ENCODE measurements around the gene ADAM19.

ADAM19 gene

GRCh38 chr5:157486861-157487260, 88.7 kb downstream of the ADAM19 start:
- TF ChIP-seq, protein P1, sequence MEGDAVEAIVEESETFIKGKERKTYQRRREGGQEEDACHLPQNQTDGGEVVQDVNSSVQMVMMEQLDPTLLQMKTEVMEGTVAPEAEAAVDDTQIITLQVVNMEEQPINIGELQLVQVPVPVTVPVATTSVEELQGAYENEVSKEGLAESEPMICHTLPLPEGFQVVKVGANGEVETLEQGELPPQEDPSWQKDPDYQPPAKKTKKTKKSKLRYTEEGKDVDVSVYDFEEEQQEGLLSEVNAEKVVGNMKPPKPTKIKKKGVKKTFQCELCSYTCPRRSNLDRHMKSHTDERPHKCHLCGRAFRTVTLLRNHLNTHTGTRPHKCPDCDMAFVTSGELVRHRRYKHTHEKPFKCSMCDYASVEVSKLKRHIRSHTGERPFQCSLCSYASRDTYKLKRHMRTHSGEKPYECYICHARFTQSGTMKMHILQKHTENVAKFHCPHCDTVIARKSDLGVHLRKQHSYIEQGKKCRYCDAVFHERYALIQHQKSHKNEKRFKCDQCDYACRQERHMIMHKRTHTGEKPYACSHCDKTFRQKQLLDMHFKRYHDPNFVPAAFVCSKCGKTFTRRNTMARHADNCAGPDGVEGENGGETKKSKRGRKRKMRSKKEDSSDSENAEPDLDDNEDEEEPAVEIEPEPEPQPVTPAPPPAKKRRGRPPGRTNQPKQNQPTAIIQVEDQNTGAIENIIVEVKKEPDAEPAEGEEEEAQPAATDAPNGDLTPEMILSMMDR (IDR thresholded peaks at IDR 0.05; ENCODE audit: borderline replicate concordance, extremely low read depth, low read length, poor library complexity, severe bottlenecking): no peak
- TF ChIP-seq EZH2 (IDR thresholded peaks at IDR 0.05; ENCODE audit: borderline replicate concordance, low read depth, low read length, severe bottlenecking): no peak
- Histone ChIP-seq H3K27me3 (ENCODE audit: insufficient read depth, low read length, poor library complexity) (no peaks in the 10 kb centered on the region), H3K9ac (ENCODE audit: low read depth, low read length) (no peak overlapping the region), H3K9me3 (ENCODE audit: insufficient read depth, low read length, severe bottlenecking) (no peaks in the 10 kb centered on the region), H3K4me2 (ENCODE audit: insufficient read depth, low read length) (no peak overlapping the region), H3K4me3 (ENCODE audit: low read depth in 1 of 2, low read length in 2 of 2) (no peak overlapping the region), H4K20me1 (ENCODE audit: insufficient read depth, low read length) (no peaks in the 10 kb centered on the region), H3K36me3 (ENCODE audit: insufficient read depth, low read length) (peaks cover 9% of the 10 kb centered on the region; the same call in 1 of the 2 replicates), H3K27ac (ENCODE audit: low read length) (peak overlapping the region; percentile 13; the same call in 1 of the 2 replicates), H3K79me2 (ENCODE audit: insufficient read depth, low read length) (no peaks in the 10 kb centered on the region), H2AFZ (ENCODE audit: low read depth, low read length) (no peak overlapping the region), H3K4me1 (ENCODE audit: insufficient read depth, low read length) (no peaks in the 10 kb centered on the region)
- no peak for DNase-seq
- peak; percentile 22; the same call in 1 of the 3 replicates for ATAC-seq (ENCODE audit: insufficient read depth, low read depth)

DNA sequence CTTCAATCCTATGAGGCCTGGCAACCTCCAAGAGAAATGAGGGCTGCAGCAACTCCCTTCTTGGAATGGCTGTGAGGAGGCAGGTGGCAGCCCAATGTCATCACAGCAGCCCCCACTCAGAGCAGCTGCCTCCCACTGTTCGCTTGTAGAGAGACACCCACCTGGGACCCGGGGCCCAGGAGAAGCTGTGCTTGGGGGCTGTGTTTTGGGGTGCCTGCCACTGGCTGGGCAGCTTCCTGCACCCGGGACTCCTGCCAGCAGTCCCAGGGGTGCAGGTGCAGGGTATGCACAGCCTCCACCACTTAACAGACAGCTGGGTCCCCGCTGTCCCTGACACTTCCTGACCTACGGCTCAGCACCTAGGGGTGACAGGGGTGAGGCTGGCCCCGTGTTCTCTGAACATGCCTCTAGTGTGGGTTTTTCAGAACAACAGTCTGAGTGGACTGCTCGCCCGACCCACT, 89.3 kb downstream of the ADAM19 start:
- Histone ChIP-seq H3K27ac (ENCODE audit: low read length) (0 out of 2 replicates have a peak overlapping the region, but pooled peaks have one; percentile 13), H2AFZ (ENCODE audit: low read depth, low read length) (no peak overlapping the region), H3K27me3 (ENCODE audit: insufficient read depth, low read length, poor library complexity) (no peaks in the 10 kb centered on the region), H3K9ac (ENCODE audit: low read depth, low read length) (no peak overlapping the region), H3K79me2 (ENCODE audit: insufficient read depth, low read length) (no peaks in the 10 kb centered on the region), H3K4me3 (ENCODE audit: low read depth in 1 of 2, low read length in 2 of 2) (no peak overlapping the region), H4K20me1 (ENCODE audit: insufficient read depth, low read length) (no peaks in the 10 kb centered on the region), H3K4me2 (ENCODE audit: insufficient read depth, low read length) (no peak overlapping the region), H3K4me1 (ENCODE audit: insufficient read depth, low read length) (no peaks in the 10 kb centered on the region), H3K36me3 (ENCODE audit: insufficient read depth, low read length) (peaks cover 9% of the 10 kb centered on the region; the same call in 1 of the 2 replicates), H3K9me3 (ENCODE audit: insufficient read depth, low read length, severe bottlenecking) (no peaks in the 10 kb centered on the region)
- DNase-seq (peak; percentile 12), ATAC-seq (ENCODE audit: insufficient read depth, low read depth) (peak; percentile 62)
- TF ChIP-seq, protein P1 (IDR thresholded peaks at IDR 0.05; ENCODE audit: borderline replicate concordance, extremely low read depth, low read length, poor library complexity, severe bottlenecking): no peak
- no peak for TF ChIP-seq EZH2 (IDR thresholded peaks at IDR 0.05; ENCODE audit: borderline replicate concordance, low read depth, low read length, severe bottlenecking)

DNA sequence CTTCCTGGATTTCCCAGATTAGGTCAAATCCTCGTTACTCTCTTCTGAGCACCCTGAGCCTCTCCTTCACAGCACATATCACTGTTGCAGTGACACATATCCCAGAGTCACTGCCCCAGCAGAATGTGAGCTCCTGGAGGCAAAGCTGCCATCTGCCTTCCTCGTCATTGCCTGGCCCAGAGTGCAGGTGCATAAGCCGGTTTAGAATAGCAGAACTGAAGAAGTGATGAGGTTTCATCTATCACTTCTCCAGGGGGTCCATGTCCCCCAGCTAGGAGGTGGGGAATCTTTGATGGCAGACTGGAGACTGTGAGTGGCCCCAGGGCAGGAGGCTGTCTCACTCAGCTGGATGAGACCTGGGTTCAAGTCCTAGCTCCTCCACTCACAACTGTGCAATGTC, 89.8 kb downstream of the ADAM19 start:
- H2AFZ ChIP-seq (ENCODE audit: low read depth, low read length): no peak overlapping the region

More for the DNA sequence above, 89.8 kb downstream of the ADAM19 start:
- no peak overlapping the region for H3K9ac ChIP-seq (ENCODE audit: low read depth, low read length)
- no peak overlapping the region for H3K4me3 ChIP-seq (ENCODE audit: low read depth in 1 of 2, low read length in 2 of 2)
- no peaks in the 10 kb centered on the region for H3K27me3 ChIP-seq (ENCODE audit: insufficient read depth, low read length, poor library complexity)
- H3K4me2 ChIP-seq (ENCODE audit: insufficient read depth, low read length): no peak overlapping the region
- H4K20me1 ChIP-seq (ENCODE audit: insufficient read depth, low read length): no peaks in the 10 kb centered on the region
- H3K36me3 ChIP-seq (ENCODE audit: insufficient read depth, low read length): peaks cover 12% of the 10 kb centered on the region; the same call in 1 of the 2 replicates
- no peaks in the 10 kb centered on the region for H3K4me1 ChIP-seq (ENCODE audit: insufficient read depth, low read length)
- H3K79me2 ChIP-seq (ENCODE audit: insufficient read depth, low read length): no peaks in the 10 kb centered on the region
- TF ChIP-seq EZH2 (IDR thresholded peaks at IDR 0.05; ENCODE audit: borderline replicate concordance, low read depth, low read length, severe bottlenecking): no peak
- TF ChIP-seq, protein P1 (IDR thresholded peaks at IDR 0.05; ENCODE audit: borderline replicate concordance, extremely low read depth, low read length, poor library complexity, severe bottlenecking): no peak
- no peak for DNase-seq
- H3K9me3 ChIP-seq (ENCODE audit: insufficient read depth, low read length, severe bottlenecking): no peaks in the 10 kb centered on the region
- ATAC-seq (ENCODE audit: insufficient read depth, low read depth): no peak
- H3K27ac ChIP-seq (ENCODE audit: low read length): no peak overlapping the region

All from DND-41 (cell line).